Stimulated activated naive CD8-positive, alpha-beta T cell treated with anti-CD3 and anti-CD28 coated beads, Interleukin-15, Interleukin-2, amounts not matched to agents 100 U/mL and 50 U/mL, for 24 hours (primary cell): ENCODE results near the gene ARHGAP9.
A peak's percentile ranks its signal among the peaks of the same experiment; 100 is the strongest.
"Not testable (repeated sequence)": the region's sequence is repeated elsewhere in the genome, so short reads cannot be mapped to it uniquely, and the experiment has no call there.

Experiments used
- ATAC-seq: fragments of 150-1000 bp; cut with Tn5 transposase; one replicate; pipeline ENCODE4 v1.10.0; 2021
- DNase-seq: peaks from one replicate; pipeline ENCODE4 v3.0.0; 2021

The ARHGAP9 gene

GRCh38 chr12:57479376-57480115 is at the start of gene ARHGAP9:
ARHGAP9 (minus strand) TSS chr12:57479866; CDS start chr12:57479406, 460 bp downstream.
- DNase-seq: peak; percentile 52
- ATAC-seq: peak; percentile 62

GRCh38 chr12:57528831-57529555 is 49.3 kb upstream of the ARHGAP9 start:
- DNase-seq: no peak
- ATAC-seq: no peak

- ATAC-seq (no peak), DNase-seq (no peak)
Measured at GRCh38 chr12:57528176-57528575, 48.5 kb upstream of the ARHGAP9 start.

- ATAC-seq (no peak), DNase-seq (no peak)
Measured at GRCh38 chr12:57527184-57527583, 47.5 kb upstream of the ARHGAP9 start.

- DNase-seq: no peak
- no peak for ATAC-seq
Measured at GRCh38 chr12:57526477-57527126, 46.9 kb upstream of the ARHGAP9 start.

- ATAC-seq (no peak), DNase-seq (no peak)
Measured at GRCh38 chr12:57525615-57526383, 46.1 kb upstream of the ARHGAP9 start.

- no peak for DNase-seq
- no peak for ATAC-seq
Measured at GRCh38 chr12:57524814-57525614, 45.3 kb upstream of the ARHGAP9 start.

- DNase-seq (peak; percentile 31), ATAC-seq (no peak)
Measured at GRCh38 chr12:57523706-57524614, 44.3 kb upstream of the ARHGAP9 start.

GRCh38 chr12:57522887-57523705 is 43.4 kb upstream of the ARHGAP9 start:
- DNase-seq (peak; percentile 57), ATAC-seq (no peak)

- ATAC-seq (peak; percentile 35), DNase-seq (peak; percentile 94)
Measured at GRCh38 chr12:57522011-57522886, 42.6 kb upstream of the ARHGAP9 start, which contains the start of gene MBD6. MBD6 (plus strand) TSS chr12:57522824; CDS start chr12:57524304, 1,480 bp downstream.

- no peak for ATAC-seq
- DNase-seq: peak; percentile 48
Measured at GRCh38 chr12:57521525-57522010, 41.9 kb upstream of the ARHGAP9 start.

- ATAC-seq (peak; percentile 81), DNase-seq (peak; percentile 100)
Measured at GRCh38 chr12:57520053-57520818, 40.6 kb upstream of the ARHGAP9 start, which contains the start of gene DDIT3. DDIT3 (minus strand) TSS chr12:57520514; CDS start chr12:57517406, 3,108 bp downstream.

- ATAC-seq: no peak
- peak; percentile 35 for DNase-seq
Measured at GRCh38 chr12:57519796-57520052, 40.1 kb upstream of the ARHGAP9 start.

GRCh38 chr12:57518920-57519795 is 39.5 kb upstream of the ARHGAP9 start:
- no peak for ATAC-seq

GRCh38 chr12:57518176-57518919 is 38.7 kb upstream of the ARHGAP9 start:
- DNase-seq (no peak), ATAC-seq (no peak)

More at GRCh38 chr12:57518920-57519795, 39.5 kb upstream of the ARHGAP9 start:
- peak; percentile 37 for DNase-seq

GRCh38 chr12:57517718-57518117 is 38.1 kb upstream of the ARHGAP9 start:
- not testable (repeated sequence) for ATAC-seq, DNase-seq
